Measurements from ENCODE around the gene ORC6. TPM values are rescaled to one million over a fixed set of nuclear protein-coding genes. Genes with fewer than 3 reads are reported as not detected.

The ORC6 gene
- total and polyA plus RNA-seq, 12 donors: 0.56 to 2.7 (median 2.1) TPM

GRCh38 chr16:46706642-46707041 lies 17.2 kb downstream of the ORC6 start:
- no peak overlapping the region for H3K27ac ChIP-seq
- intact Hi-C loops (cut with DNase I): no loop called here
- TF ChIP-seq CTCF (IDR thresholded peaks at IDR 0.05): no peak
- H3K27me3 ChIP-seq: no peaks in the 10 kb centered on the region
- H3K9me3 ChIP-seq: no peaks in the 10 kb centered on the region
- no peak for ATAC-seq
- no peak overlapping the region for H3K4me3 ChIP-seq
- H3K4me1 ChIP-seq: peaks cover 0 to 25% (median 17%) of the 10 kb centered on the region in 9 donors
- 0% methylated on average over 1 of the region's 1 CpG for WGBS, 2 donors
- H3K36me3 ChIP-seq: peaks cover 0 to 77% (median under 1%) of the 10 kb centered on the region in 9 donors
- DNase-seq: no peak

- peaks cover 8 to 50% (median 42%) of the 10 kb centered on the region in 9 donors for H3K4me1 ChIP-seq
- H3K4me3 ChIP-seq: no peak overlapping the region
- peaks cover 0 to 56% (median 0%) of the 10 kb centered on the region in 9 donors for H3K36me3 ChIP-seq
- no peak for ATAC-seq
- H3K9me3 ChIP-seq: no peaks in the 10 kb centered on the region
- peak overlapping the region in 9 of 10 donors; percentile 0 to 80 (median 40) for H3K27ac ChIP-seq
- TF ChIP-seq CTCF (IDR thresholded peaks at IDR 0.05): no peak
- intact Hi-C loops (cut with DNase I): loop anchor here in 1 of 10 donors (5.0 kb wide), 1 partner anchor 38 kb away; the partner anchor contains the start of gene MYLK3
- 33 to 37% methylated on average over 3 of the region's 3 CpGs for WGBS, 2 donors
- H3K27me3 ChIP-seq: no peaks in the 10 kb centered on the region
- DNase-seq: no peak
Observed at GRCh38 chr16:46709469-46710005, 20.1 kb downstream of the ORC6 start.

GRCh38 chr16:46711106-46712058 lies 21.9 kb downstream of the ORC6 start:
- Histone ChIP-seq H3K27ac (peak overlapping the region; percentile 12 to 80 (median 70)), H3K9me3 (no peaks in the 10 kb centered on the region), H3K4me3 (no peak overlapping the region), H3K27me3 (no peaks in the 10 kb centered on the region), H3K4me1 (peaks cover 13 to 62% (median 50%) of the 10 kb centered on the region in 9 donors), H3K36me3 (peaks cover 0 to 38% (median 0%) of the 10 kb centered on the region in 9 donors)
- peak; percentile 66 to 69 for DNase-seq
- WGBS, 2 donors: 54 to 57% methylated on average over 10 of the region's 10 CpGs
- no peak for TF ChIP-seq CTCF (IDR thresholded peaks at IDR 0.05)
- intact Hi-C loops (cut with DNase I): loop anchor here in 1 of 10 donors (5.0 kb wide), 1 partner anchor 36 kb away; the partner anchor contains the start of gene MYLK3
- ATAC-seq: peak; percentile 57 to 85 (median 78)

- intact Hi-C loops (cut with DNase I): loop anchor here in 1 of 10 donors (5.0 kb wide), 1 partner anchor 34 kb away; the partner anchor contains the start of gene MYLK3
- TF ChIP-seq CTCF (IDR thresholded peaks at IDR 0.05): no peak
- H3K36me3 ChIP-seq: peaks cover 0 to 36% (median 0%) of the 10 kb centered on the region in 9 donors
Observed at GRCh38 chr16:46712911-46713310, 23.5 kb downstream of the ORC6 start.

More at GRCh38 chr16:46712911-46713310, 23.5 kb downstream of the ORC6 start:
- peaks cover 13 to 71% (median 50%) of the 10 kb centered on the region in 9 donors for H3K4me1 ChIP-seq
- H3K27me3 ChIP-seq: no peaks in the 10 kb centered on the region
- H3K27ac ChIP-seq: peak overlapping the region in 7 of 10 donors; percentile 55 to 80 (median 71)
- ATAC-seq (no peak), DNase-seq (no peak)
- no peak overlapping the region for H3K4me3 ChIP-seq
- WGBS, 2 donors: 70 to 72% methylated on average over 3 of the region's 3 CpGs
- H3K9me3 ChIP-seq: no peaks in the 10 kb centered on the region
